ENCODE data around the gene ESRP2.

ESRP2 gene

GRCh38 chr16:68235887-68236136 is at the start of gene ESRP2:
ESRP2 (minus strand) TSS chr16:68236127; CDS start chr16:68236045, 82 bp downstream.
- no peak for DNase-seq

GRCh38 chr16:68285683-68286082 is 49.8 kb upstream of the ESRP2 start:
- no peak for DNase-seq

GRCh38 chr16:68284847-68285246 is 48.9 kb upstream of the ESRP2 start:
- DNase-seq, result no peak

GRCh38 chr16:68283801-68284598 is 48.1 kb upstream of the ESRP2 start:
- no peak for DNase-seq

- DNase-seq, result no peak
Measured at GRCh38 chr16:68283346-68283745, 47.4 kb upstream of the ESRP2 start.

GRCh38 chr16:68282064-68282452 is 46.1 kb upstream of the ESRP2 start:
- no peak for DNase-seq

GRCh38 chr16:68281368-68282063 is 45.6 kb upstream of the ESRP2 start:
- no peak for DNase-seq

GRCh38 chr16:68279726-68280558 is 44.0 kb upstream of the ESRP2 start:
- no peak for DNase-seq

GRCh38 chr16:68276223-68276622 is 40.3 kb upstream of the ESRP2 start:
- DNase-seq, result no peak

- DNase-seq, result no peak
Measured at GRCh38 chr16:68275611-68276191, 39.8 kb upstream of the ESRP2 start.

- no peak for DNase-seq
Measured at GRCh38 chr16:68274441-68274840, 38.5 kb upstream of the ESRP2 start.

- DNase-seq, result no peak
Measured at GRCh38 chr16:68273896-68274295, 38.0 kb upstream of the ESRP2 start.

GRCh38 chr16:68273459-68273858 is 37.5 kb upstream of the ESRP2 start:
- DNase-seq, result no peak

- no peak for DNase-seq
Measured at GRCh38 chr16:68272507-68273209, 36.7 kb upstream of the ESRP2 start.

GRCh38 chr16:68270353-68270752 is 34.4 kb upstream of the ESRP2 start:
- DNase-seq, result no peak

- DNase-seq, result no peak
Measured at GRCh38 chr16:68269793-68270192, 33.9 kb upstream of the ESRP2 start.

- no peak for DNase-seq
Measured at GRCh38 chr16:68267612-68268405, 31.9 kb upstream of the ESRP2 start.

GRCh38 chr16:68265078-68265920 is 29.4 kb upstream of the ESRP2 start:
- no peak for DNase-seq

GRCh38 chr16:68264128-68265077 is 28.5 kb upstream of the ESRP2 start, which contains the start of gene SLC7A6:
SLC7A6 (plus strand) TSS chr16:68264526; CDS start chr16:68274727, 10,201 bp downstream.
- peak; percentile 56 for DNase-seq

All from NK-92 treated with Interleukin-12 subunit alpha and Interleukin-12 subunit beta, amount 100 ng/mL, for 24 hours (cell line).